ENCODE measurements around the gene FBXL3.
"Not testable (repeated sequence)": the region's sequence is repeated elsewhere in the genome, so short reads cannot be mapped to it uniquely, and the experiment has no call there.

- not testable (repeated sequence) for TF ChIP-seq CTCF (conservative IDR thresholded peaks at IDR 0.05 in 1 of 2, IDR thresholded peaks at IDR 0.05 in 1 of 2; ENCODE audit: low read depth in 1 of 2, low read length in 2 of 2); EZH2 (IDR thresholded peaks at IDR 0.05; ENCODE audit: low read length, missing control alignments)
Observed at GRCh38 chr13:76959734-76960133, 67.2 kb downstream of the FBXL3 start.
